ENCODE data around the gene CAMK2N2.

DNA sequence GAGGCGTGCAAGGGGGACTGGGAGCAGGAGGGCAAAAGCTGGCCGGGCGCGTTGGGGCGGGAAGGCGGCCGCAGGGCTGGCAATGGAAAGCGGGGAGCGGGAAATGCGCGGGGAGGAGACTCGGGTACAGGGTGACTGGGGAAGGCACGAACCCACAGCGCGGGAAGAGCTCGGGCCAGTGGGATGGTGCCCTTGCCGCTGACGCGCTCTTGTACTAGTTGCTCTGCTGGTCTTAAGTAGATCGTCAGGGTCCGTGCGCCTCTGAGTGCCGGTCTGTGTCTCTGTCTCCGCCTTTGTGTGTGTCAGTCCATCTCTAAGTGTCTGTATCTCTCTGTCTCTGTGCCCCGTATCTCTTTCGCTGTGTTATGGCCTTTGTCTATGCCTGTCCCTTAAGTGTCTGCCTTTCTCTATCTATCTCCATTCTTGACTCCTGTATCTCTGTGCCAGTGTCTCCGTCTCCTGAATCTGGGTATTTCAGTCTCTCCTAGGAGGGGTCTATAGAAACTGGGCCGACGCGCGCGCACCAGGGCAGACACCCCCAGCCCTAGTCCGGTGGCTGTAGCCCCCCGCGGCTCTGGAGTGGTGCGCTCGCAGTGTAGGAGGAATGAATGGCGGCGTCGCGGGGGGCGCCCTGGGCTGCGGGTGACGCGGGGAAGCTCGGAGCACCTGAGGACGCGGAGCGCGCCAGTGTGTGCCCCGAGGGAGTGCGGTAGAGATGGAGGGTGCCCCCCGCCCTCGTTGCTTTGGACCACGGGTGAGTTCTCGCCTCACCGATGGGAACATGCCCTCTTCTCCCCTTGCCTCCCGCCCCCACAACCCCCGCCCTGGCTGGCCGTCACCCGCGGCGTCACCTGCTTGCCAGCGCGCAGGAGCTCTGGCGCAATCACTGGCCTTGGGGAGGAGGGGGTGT is 756 bp upstream of the CAMK2N2 start:
- TF ChIP-seq CTCF (optimal IDR thresholded peaks at IDR 0.05 in 1 of 3, IDR thresholded peaks at IDR 0.05 in 1 of 3, conservative IDR thresholded peaks at IDR 0.05 in 1 of 3; ENCODE audit: extremely low read depth in 1 of 3, insufficient read depth in 2 of 3, low read length in 3 of 3) (no peak), EZH2 (IDR thresholded peaks at IDR 0.05; ENCODE audit: low read length) (peak; percentile 78)

Measured in keratinocyte (primary cell).